Mucosa of descending colon (tissue), 3 donors: Measurements from ENCODE around the gene ADCK2. TPM values are rescaled to one million over a fixed set of nuclear protein-coding genes. Genes with fewer than 3 reads are reported as not detected.

Source experiments
- ATAC-seq: fragments of 200-7000 bp; cut with Tn5 transposase; one replicate; pipeline ENCODE4 v1.9.1; 2020; ENCODE audit warnings: mild to moderate bottlenecking, moderate library complexity
- DNase-seq, 3 donors: peaks; one replicate each; pipeline ENCODE4 v3.0.0-alpha.2; 2020
- H3K36me3 ChIP-seq: fragments of 200-600 bp; one replicate; pipeline ENCODE4 v1.8.0; 2021; ENCODE audit warnings: low read depth, mild to moderate bottlenecking
- H3K4me1 ChIP-seq: fragments of 200-600 bp; one replicate; pipeline ENCODE4 v1.8.0; 2021; ENCODE audit warnings: low read depth, mild to moderate bottlenecking
- H3K4me3 ChIP-seq: fragments of 200-600 bp; one replicate; pipeline ENCODE4 v1.8.0; 2021; ENCODE audit warnings: mild to moderate bottlenecking
- H3K9me3 ChIP-seq: fragments of 200-600 bp; one replicate; pipeline ENCODE4 v1.8.0; 2021; ENCODE audit warnings: mild to moderate bottlenecking
- CTCF ChIP-seq: fragments of 200-600 bp; IDR thresholded peaks from one replicate; pipeline ENCODE4 v1.8.0; 2022; ENCODE audit warnings: antibody characterized with exemption, mild to moderate bottlenecking
- intact Hi-C, 2 donors: fragments of 100-400 bp; cut with DNase I in 1 of 2; cut with micrococcal nuclease in 1 of 2; formaldehyde crosslinking; loops; one replicate each; pipeline versions ENCODE4 v1.11.0 to v1.11.1; 2022; cut with DNase I, micrococcal nuclease
- total RNA-seq, 3 donors: library from RNA; stranded (reverse); fragmentation: NEBNext Ultra II Directional in 2 of 3; extraction: Animal tissue kit (Norgen Biotek cat#: 25700) in 2 of 3; gene quantifications; one replicate each; pipeline versions ENCODE4 v1.2.1 to v1.2.4, GENCODE V29; 2021 to 2023
- donor health status: DM: no; HTN: no; CAD: no; lungs with moderate emphysema.
- donor health status: DM: no; HTN: no; CAD: no.
- donor health status: DM: no; HTN: yes; CAD: no.

The ADCK2 gene
- total RNA-seq, 3 donors from 2014 or later, result 23.2 to 29.4 (median 27.6) TPM

- intact Hi-C loops, result no loop called here
- no peaks in the 10 kb centered on the region for H3K36me3 ChIP-seq
- no peaks in the 10 kb centered on the region for H3K9me3 ChIP-seq
- H3K4me1 ChIP-seq, result peaks cover 4% of the 10 kb centered on the region
- no peak overlapping the region for H3K4me3 ChIP-seq
- TF ChIP-seq CTCF, result no peak
- DNase-seq, result no peak
- no peak for ATAC-seq
Measured at GRCh38 chr7:140631021-140631420, 41.7 kb upstream of the ADCK2 start.

- no peak for TF ChIP-seq CTCF
- intact Hi-C loops, result no loop called here
- H3K9me3 ChIP-seq, result no peaks in the 10 kb centered on the region
Measured at GRCh38 chr7:140631602-140632001, 41.1 kb upstream of the ADCK2 start.

GRCh38 chr7:140635345-140635744, 37.4 kb upstream of the ADCK2 start:
- no peak overlapping the region for H3K4me3 ChIP-seq
- peaks cover 7% of the 10 kb centered on the region for H3K4me1 ChIP-seq
- TF ChIP-seq CTCF, result no peak
- ATAC-seq (no peak), DNase-seq (no peak)
- intact Hi-C loops, result no loop called here
- no peaks in the 10 kb centered on the region for H3K9me3 ChIP-seq
- no peaks in the 10 kb centered on the region for H3K36me3 ChIP-seq

More at GRCh38 chr7:140631602-140632001, 41.1 kb upstream of the ADCK2 start:
- peak; percentile 22 for ATAC-seq
- DNase-seq, result no peak
- Histone ChIP-seq H3K4me3 (no peak overlapping the region), H3K4me1 (peaks cover 4% of the 10 kb centered on the region), H3K36me3 (no peaks in the 10 kb centered on the region)

GRCh38 chr7:140635816-140636215, 36.9 kb upstream of the ADCK2 start:
- Histone ChIP-seq H3K36me3 (no peaks in the 10 kb centered on the region), H3K4me3 (no peak overlapping the region), H3K4me1 (peaks cover 7% of the 10 kb centered on the region), H3K9me3 (no peaks in the 10 kb centered on the region)
- ATAC-seq (no peak), DNase-seq (no peak)
- TF ChIP-seq CTCF, result no peak
- intact Hi-C loops, result no loop called here

- Histone ChIP-seq H3K9me3 (no peaks in the 10 kb centered on the region), H3K4me1 (peaks cover 2% of the 10 kb centered on the region), H3K4me3 (no peak overlapping the region), H3K36me3 (no peaks in the 10 kb centered on the region)
- no peak for ATAC-seq
- intact Hi-C loops, result no loop called here
- TF ChIP-seq CTCF, result no peak
- DNase-seq, result no peak
Measured at GRCh38 chr7:140637400-140637799, 35.3 kb upstream of the ADCK2 start.

GRCh38 chr7:140638173-140638791, 34.5 kb upstream of the ADCK2 start:
- H3K36me3 ChIP-seq, result no peaks in the 10 kb centered on the region
- TF ChIP-seq CTCF, result no peak
- ATAC-seq (peak; percentile 11), DNase-seq (no peak)
- H3K4me3 ChIP-seq, result no peak overlapping the region
- peaks cover 2% of the 10 kb centered on the region for H3K4me1 ChIP-seq
- H3K9me3 ChIP-seq, result no peaks in the 10 kb centered on the region
- intact Hi-C loops, result no loop called here
